Panc1 (cell line): ENCODE data around the gene DUSP16. TPM values are rescaled to one million over a fixed set of nuclear protein-coding genes. Genes with fewer than 3 reads are reported as not detected.
A peak's percentile ranks its signal among the peaks of the same experiment; 100 is the strongest.

Source experiments
- ATAC-seq: fragments of 200-7000 bp; cut with Tn5 transposase; 2 replicates; pipeline ENCODE4 v1.9.1; 2020; ENCODE audit warnings: mild to moderate bottlenecking, moderate library complexity
- BruUV-seq: library from RNA; stranded (reverse); fragments of 400-500 nt; replicated peaks from 2 replicates; lab custom pipeline; 2021; lab: Mats Ljungman, UMichigan
- CTCF ChIA-PET: fragments of 300-600 bp; sonication (Branson Sonifier 250); formaldehyde crosslinking; loops from one replicate; lab custom pipeline; 2022; ENCODE audit warnings: antibody characterized with exemption; lab: Charles Lee
- POLR2A ChIA-PET: fragments of 300-600 bp; sonication (Branson Sonifier 250); formaldehyde crosslinking; loops from one replicate; lab custom pipeline; 2022; ENCODE audit warnings: antibody characterized with exemption; lab: Charles Lee
- DNase-seq: peaks from one replicate; pipeline ENCODE4 v3.0.0-alpha.2; 2010; ENCODE audit warnings: low read depth, low spot score
- H3K27ac ChIP-seq: 2 replicates; pipeline ENCODE4 v1.5.1; 2011; ENCODE audit warnings: mild to moderate bottlenecking, low read length, inconsistent platforms
- H3K27me3 ChIP-seq: fragments of 200-500 bp; sonication (Bioruptor generic); 2 replicates; pipeline ENCODE4 v1.6.0; 2014; ENCODE audit warnings: low read length, inconsistent platforms; ENCODE audit not compliant: control insufficient read depth, insufficient read depth
- H3K36me3 ChIP-seq: fragments of 200-500 bp; sonication (Bioruptor generic); 2 replicates; pipeline ENCODE4 v1.5.1; 2014; ENCODE audit warnings: inconsistent platforms, mild to moderate bottlenecking, low read length, moderate library complexity; ENCODE audit not compliant: control insufficient read depth, insufficient read depth
- H3K4me1 ChIP-seq: 2 replicates; pipeline ENCODE4 v1.5.1; 2011; ENCODE audit warnings: inconsistent platforms, mild to moderate bottlenecking, low read length, moderate library complexity; ENCODE audit not compliant: control insufficient read depth, insufficient read depth
- H3K4me3 ChIP-seq, 2 experiments: 2 replicates each; pipeline ENCODE4 v1.5.1; 2011 to 2012; ENCODE audit warnings: low read depth in 2 of 2, low read length in 2 of 2, mild to moderate bottlenecking in 2 of 2, inconsistent platforms in 1 of 2, moderate library complexity in 1 of 2
- H3K9me3 ChIP-seq: fragments of 200-500 bp; sonication (Bioruptor generic); 2 replicates; pipeline ENCODE4 v1.5.1; 2014; ENCODE audit warnings: low read depth, mild to moderate bottlenecking, inconsistent platforms, low read length, moderate library complexity; ENCODE audit not compliant: control insufficient read depth, insufficient read depth
- POLR2AphosphoS5 ChIP-seq: IDR thresholded peaks from 2 replicates; pipeline ENCODE4 v1.6.1; 2012; ENCODE audit warnings: mild to moderate bottlenecking, low read depth, low read length, moderate library complexity
- SIN3A ChIP-seq: IDR thresholded peaks from 2 replicates; pipeline ENCODE4 v1.6.1; 2012; ENCODE audit warnings: low read depth, mild to moderate bottlenecking, low read length, moderate library complexity, borderline replicate concordance; ENCODE audit not compliant: insufficient read depth
- TCF7L2 ChIP-seq: IDR thresholded peaks from 2 replicates; pipeline ENCODE4 v1.6.1; 2011; ENCODE audit warnings: mild to moderate bottlenecking, low read depth, low read length, inconsistent platforms
- in situ Hi-C: cut with HindIII; loops from 2 replicates; pipeline ENCODE4 v1.10.0; 2016; ENCODE audit warnings: low sequenced_read_pairs, low pct_unique_long_range_greater_than_20kb
- intact Hi-C: fragments of 100-400 bp; cut with micrococcal nuclease; formaldehyde crosslinking; loops from one replicate; pipeline ENCODE4 v1.10.0; 2022; ENCODE audit not compliant: unreplicated experiment
- total RNA-seq: library from RNA; stranded (reverse); gene quantifications from one replicate; pipeline ENCODE4 v1.2.1, GENCODE V29; 2021; ENCODE audit not compliant: unreplicated experiment
- TF ChIP-seq, protein P1 (sequence below), 2 experiments: IDR thresholded peaks; 2 replicates each; pipeline ENCODE4 v1.6.1; 2011 to 2012; ENCODE audit warnings: low read depth in 2 of 2, control low read depth in 1 of 2, low read length in 1 of 2, mild to moderate bottlenecking in 1 of 2, moderate library complexity in 1 of 2; ENCODE audit not compliant: insufficient read depth in 1 of 2
- TF ChIP-seq, protein P2 (sequence below): fragments of 450-650 bp; IDR thresholded peaks from 2 replicates; pipeline ENCODE4 v1.5.1; 2017; ENCODE audit warnings: mild to moderate bottlenecking

Gene DUSP16
- total RNA-seq, 1 experiment from 2014 or later, result 12.9 TPM

DNA sequence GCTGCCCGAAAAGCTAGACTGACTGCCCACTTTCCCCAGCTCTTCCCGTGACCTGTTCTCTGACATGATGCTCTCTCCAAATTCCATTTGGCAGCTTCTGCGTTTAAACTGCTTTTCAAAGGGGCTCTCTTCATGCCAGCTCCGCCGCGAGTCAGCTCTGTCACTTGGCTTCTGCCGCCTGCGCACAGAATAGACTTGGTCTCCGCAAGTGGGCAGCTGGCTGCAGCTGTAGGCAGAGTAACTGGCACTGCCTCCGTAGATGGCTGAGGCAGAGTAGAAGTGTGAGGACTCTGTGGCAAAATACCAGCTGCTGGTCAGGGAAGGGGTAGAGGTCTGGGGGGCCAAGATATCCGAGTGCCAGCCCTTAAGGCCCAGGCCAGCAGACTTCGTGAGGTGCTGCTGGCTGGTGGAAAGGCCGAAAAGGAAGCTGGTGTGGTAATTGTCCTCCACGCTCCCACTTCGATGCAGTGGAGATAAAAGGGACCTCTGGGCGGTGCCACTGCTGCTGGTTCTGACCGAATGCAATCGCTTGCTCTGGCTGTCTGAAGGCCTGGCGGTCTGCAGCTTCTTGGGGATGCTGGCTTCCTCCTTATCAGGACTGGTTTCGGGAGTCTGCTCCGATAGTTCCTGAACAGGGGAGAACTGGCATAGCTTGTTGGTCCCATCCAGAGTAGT is 85.7 kb downstream of the DUSP16 start:
- DNase-seq (no peak), ATAC-seq (no peak)
- Histone ChIP-seq H3K4me1 (no peaks in the 10 kb centered on the region), H3K4me3 (no peak overlapping the region), H3K9me3 (no peaks in the 10 kb centered on the region), H3K27ac (no peak overlapping the region), H3K27me3 (no peaks in the 10 kb centered on the region), H3K36me3 (peaks cover 2% of the 10 kb centered on the region; the same call in 1 of the 2 replicates)
- CTCF ChIA-PET, result no interaction called here
- in situ Hi-C loops (no loop called here), intact Hi-C loops (no loop called here)
- BruUV-seq, result no TSS peak
- POLR2A ChIA-PET, result no interaction called here
- TF ChIP-seq, protein P1, sequence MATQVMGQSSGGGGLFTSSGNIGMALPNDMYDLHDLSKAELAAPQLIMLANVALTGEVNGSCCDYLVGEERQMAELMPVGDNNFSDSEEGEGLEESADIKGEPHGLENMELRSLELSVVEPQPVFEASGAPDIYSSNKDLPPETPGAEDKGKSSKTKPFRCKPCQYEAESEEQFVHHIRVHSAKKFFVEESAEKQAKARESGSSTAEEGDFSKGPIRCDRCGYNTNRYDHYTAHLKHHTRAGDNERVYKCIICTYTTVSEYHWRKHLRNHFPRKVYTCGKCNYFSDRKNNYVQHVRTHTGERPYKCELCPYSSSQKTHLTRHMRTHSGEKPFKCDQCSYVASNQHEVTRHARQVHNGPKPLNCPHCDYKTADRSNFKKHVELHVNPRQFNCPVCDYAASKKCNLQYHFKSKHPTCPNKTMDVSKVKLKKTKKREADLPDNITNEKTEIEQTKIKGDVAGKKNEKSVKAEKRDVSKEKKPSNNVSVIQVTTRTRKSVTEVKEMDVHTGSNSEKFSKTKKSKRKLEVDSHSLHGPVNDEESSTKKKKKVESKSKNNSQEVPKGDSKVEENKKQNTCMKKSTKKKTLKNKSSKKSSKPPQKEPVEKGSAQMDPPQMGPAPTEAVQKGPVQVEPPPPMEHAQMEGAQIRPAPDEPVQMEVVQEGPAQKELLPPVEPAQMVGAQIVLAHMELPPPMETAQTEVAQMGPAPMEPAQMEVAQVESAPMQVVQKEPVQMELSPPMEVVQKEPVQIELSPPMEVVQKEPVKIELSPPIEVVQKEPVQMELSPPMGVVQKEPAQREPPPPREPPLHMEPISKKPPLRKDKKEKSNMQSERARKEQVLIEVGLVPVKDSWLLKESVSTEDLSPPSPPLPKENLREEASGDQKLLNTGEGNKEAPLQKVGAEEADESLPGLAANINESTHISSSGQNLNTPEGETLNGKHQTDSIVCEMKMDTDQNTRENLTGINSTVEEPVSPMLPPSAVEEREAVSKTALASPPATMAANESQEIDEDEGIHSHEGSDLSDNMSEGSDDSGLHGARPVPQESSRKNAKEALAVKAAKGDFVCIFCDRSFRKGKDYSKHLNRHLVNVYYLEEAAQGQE (IDR thresholded peaks at IDR 0.05; ENCODE audit: insufficient read depth in 1 of 2, low read depth in 2 of 2, low read length in 1 of 2), result no peak
- TF ChIP-seq, protein P2, sequence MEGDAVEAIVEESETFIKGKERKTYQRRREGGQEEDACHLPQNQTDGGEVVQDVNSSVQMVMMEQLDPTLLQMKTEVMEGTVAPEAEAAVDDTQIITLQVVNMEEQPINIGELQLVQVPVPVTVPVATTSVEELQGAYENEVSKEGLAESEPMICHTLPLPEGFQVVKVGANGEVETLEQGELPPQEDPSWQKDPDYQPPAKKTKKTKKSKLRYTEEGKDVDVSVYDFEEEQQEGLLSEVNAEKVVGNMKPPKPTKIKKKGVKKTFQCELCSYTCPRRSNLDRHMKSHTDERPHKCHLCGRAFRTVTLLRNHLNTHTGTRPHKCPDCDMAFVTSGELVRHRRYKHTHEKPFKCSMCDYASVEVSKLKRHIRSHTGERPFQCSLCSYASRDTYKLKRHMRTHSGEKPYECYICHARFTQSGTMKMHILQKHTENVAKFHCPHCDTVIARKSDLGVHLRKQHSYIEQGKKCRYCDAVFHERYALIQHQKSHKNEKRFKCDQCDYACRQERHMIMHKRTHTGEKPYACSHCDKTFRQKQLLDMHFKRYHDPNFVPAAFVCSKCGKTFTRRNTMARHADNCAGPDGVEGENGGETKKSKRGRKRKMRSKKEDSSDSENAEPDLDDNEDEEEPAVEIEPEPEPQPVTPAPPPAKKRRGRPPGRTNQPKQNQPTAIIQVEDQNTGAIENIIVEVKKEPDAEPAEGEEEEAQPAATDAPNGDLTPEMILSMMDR, result no peak
- no peak for TF ChIP-seq POLR2AphosphoS5
- no peak for TF ChIP-seq TCF7L2
- no peak for TF ChIP-seq SIN3A

DNA sequence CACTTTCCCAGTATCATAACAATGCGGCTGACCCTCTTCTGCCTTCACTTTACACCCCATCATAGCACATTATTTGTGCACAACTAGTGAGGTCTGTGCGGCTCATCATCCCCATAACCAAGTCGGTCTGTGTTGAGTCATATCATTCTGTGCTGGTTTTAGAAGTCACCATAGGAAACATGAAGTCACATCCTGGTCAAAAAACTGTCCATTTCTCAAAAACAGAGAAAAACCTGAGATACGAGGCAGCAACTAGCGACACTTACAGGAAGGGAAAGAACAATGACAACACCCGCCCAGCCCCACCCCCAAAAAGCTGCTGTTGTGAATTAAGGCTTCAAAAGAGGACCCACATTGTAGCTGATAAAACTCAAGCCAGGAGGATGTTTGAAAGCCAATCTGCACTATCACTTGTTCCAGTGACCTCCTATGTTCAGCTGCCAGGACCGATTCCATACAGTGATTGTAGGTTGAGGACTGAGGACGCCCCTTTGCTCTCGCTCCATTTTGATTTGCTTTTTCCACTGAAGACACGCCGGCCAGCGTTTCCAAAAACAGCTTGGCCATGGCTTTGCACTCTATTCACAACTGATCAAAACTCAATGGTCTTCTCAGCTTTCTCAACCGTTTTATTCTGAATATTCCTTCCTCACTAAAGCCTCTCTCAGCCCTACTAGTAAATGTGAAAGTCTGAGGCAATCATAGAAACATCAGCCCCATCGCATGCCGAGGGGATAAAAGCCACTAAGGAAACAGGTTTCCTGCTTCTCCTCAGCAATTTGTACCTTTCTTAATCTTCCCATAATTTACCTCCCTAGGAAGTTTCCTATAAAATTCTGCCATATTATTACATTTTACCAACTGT is 87.5 kb downstream of the DUSP16 start:
- Histone ChIP-seq H3K4me3 (no peak overlapping the region), H3K36me3 (peaks cover 2% of the 10 kb centered on the region; the same call in 1 of the 2 replicates), H3K27ac (no peak overlapping the region), H3K4me1 (no peaks in the 10 kb centered on the region), H3K9me3 (no peaks in the 10 kb centered on the region), H3K27me3 (no peaks in the 10 kb centered on the region)
- no peak for DNase-seq
- ChIA-PET POLR2A (no interaction called here), CTCF (interaction anchor here (0.7 kb wide), 1 partner anchor 266 kb away, joined by 3 read pairs; no protein-coding TSS in a partner anchor)
- in situ Hi-C loops, result no loop called here
- ATAC-seq, result no peak
- TF ChIP-seq TCF7L2 (no peak), POLR2AphosphoS5 (no peak), SIN3A (no peak)
- TF ChIP-seq, protein P2, result no peak
- TF ChIP-seq, protein P1 (IDR thresholded peaks at IDR 0.05; ENCODE audit: insufficient read depth in 1 of 2, low read depth in 2 of 2, low read length in 1 of 2), result no peak
- BruUV-seq, result TSS peak; percentile 73
- intact Hi-C loops, result no loop called here
